Testis (tissue), 3 donors: Measurements from ENCODE around the gene FGFR3. TPM values are rescaled to one million over a fixed set of nuclear protein-coding genes. Genes with fewer than 3 reads are reported as not detected.

ENCODE experiments used
- DNase-seq: peaks from one replicate; pipeline ENCODE4 v3.0.0-alpha.2; 2019
- H3K27ac ChIP-seq, 2 donors: fragments of 200-600 bp; sonication (generic); one replicate each; pipeline ENCODE4 v1.5.1; 2019
- H3K27me3 ChIP-seq: fragments of 200-600 bp; sonication (generic); one replicate; pipeline ENCODE4 v1.5.1; 2019
- H3K36me3 ChIP-seq: fragments of 200-600 bp; sonication (generic); one replicate; pipeline ENCODE4 v1.5.1; 2017; ENCODE audit warnings: low read depth; ENCODE audit errors: missing control alignments
- H3K4me1 ChIP-seq: fragments of 200-600 bp; sonication (generic); one replicate; pipeline ENCODE4 v1.5.1; 2019
- H3K4me3 ChIP-seq, 2 donors: fragments of 200-600 bp; sonication (generic); one replicate each; pipeline ENCODE4 v1.5.1; 2017 to 2019
- H3K9me3 ChIP-seq: fragments of 200-600 bp; sonication (generic); one replicate; pipeline ENCODE4 v1.5.1; 2017
- CTCF ChIP-seq, 3 experiments: fragments of 450-650 bp in 2 of 3; fragments of 200-600 bp in 1 of 3; sonication (generic) in 1 of 3; IDR thresholded peaks; one replicate each; pipeline ENCODE4 v1.5.1; 2016 to 2019; ENCODE audit warnings: antibody characterized with exemption in 3 of 3, mild to moderate bottlenecking in 2 of 3, moderate library complexity in 1 of 3
- POLR2A ChIP-seq: fragments of 450-650 bp; IDR thresholded peaks from one replicate; pipeline ENCODE4 v1.6.1; 2017; ENCODE audit warnings: antibody characterized with exemption, mild to moderate bottlenecking, moderate library complexity
- WGBS, 2 donors: methylation state at CpG; one replicate each; pipeline ENCODE4 v1.1.5; 2018; 5-methylcytosine and 5-hydroxymethylcytosine counted together
- intact Hi-C: fragments of 100-400 bp; cut with DNase I; formaldehyde crosslinking; loops from one replicate; pipeline ENCODE4 v1.15.1; 2023; ENCODE audit warnings: low total_unique reads
- polyA plus RNA-seq: library from polyadenylated mRNA; stranded (reverse); fragments of 350-450 nt; fragmentation: Illumina TruSeq; extraction: RNeasy Lipid Tissue Mini Kit (QIAGEN cat#74804); gene quantifications from one replicate; pipeline ENCODE4 v1.2.3, GENCODE V29; 2014; ENCODE audit warnings: low read depth, low replicate concordance; ENCODE audit not compliant: insufficient read depth
- total RNA-seq, 2 donors: library from RNA; depleted of rRNA; stranded (reverse); fragments of >200 nt; gene quantifications; one replicate each; pipeline ENCODE4 v1.2.3, GENCODE V29; 2016

The FGFR3 gene
- total and polyA plus RNA-seq, 3 donors from 2014 or later: 39.2 to 93.7 (median 79.6) TPM

- H3K36me3 ChIP-seq: no peaks in the 10 kb centered on the region
- H3K4me1 ChIP-seq: peaks cover 38% of the 10 kb centered on the region
- H3K27ac ChIP-seq: peak within 1 kb of the TSS; percentile 84 to 85
- no peaks in the 10 kb centered on the region for H3K9me3 ChIP-seq
- WGBS, 2 donors: 0% methylated on average over 65 of the region's 107 CpGs; no CpG with 5 or more reads in 1 of the 2 donors
- peak within 1 kb of the TSS; percentile 88 to 90 for H3K4me3 ChIP-seq
- DNase-seq: peak; percentile 97
- intact Hi-C loops: no loop called here
- TF ChIP-seq POLR2A (peak; percentile 14), CTCF (IDR thresholded peaks at IDR 0.05) (peak in 1 of 3 experiments; percentile 6)
- H3K27me3 ChIP-seq: no peaks in the 10 kb centered on the region
Observed at GRCh38 chr4:1856071-1856942, 63.2 kb downstream of the FGFR3 start, which contains the start of gene LETM1. TSS of gene LETM1 (minus strand) at chr4:1856156. CDS start at chr4:1855950, 206 bp downstream.

- Histone ChIP-seq H3K36me3 (no peaks in the 10 kb centered on the region), H3K27me3 (no peaks in the 10 kb centered on the region), H3K4me3 (peak overlapping the region; percentile 88 to 90), H3K9me3 (no peaks in the 10 kb centered on the region), H3K4me1 (peaks cover 36% of the 10 kb centered on the region), H3K27ac (peak overlapping the region; percentile 84 to 85)
- 21% methylated on average over 10 to 23 of the region's 32 CpGs for WGBS, 2 donors
- peak; percentile 68 for DNase-seq
- no peak for TF ChIP-seq CTCF (IDR thresholded peaks at IDR 0.05)
- no peak for TF ChIP-seq POLR2A
- intact Hi-C loops: no loop called here
Observed at GRCh38 chr4:1856943-1857699, 64.0 kb downstream of the FGFR3 start.

- intact Hi-C loops: no loop called here
- Histone ChIP-seq H3K4me3 (no peak overlapping the region), H3K4me1 (peaks cover 34% of the 10 kb centered on the region), H3K27me3 (no peaks in the 10 kb centered on the region), H3K36me3 (no peaks in the 10 kb centered on the region), H3K27ac (no peak overlapping the region), H3K9me3 (no peaks in the 10 kb centered on the region)
- no peak for TF ChIP-seq CTCF (IDR thresholded peaks at IDR 0.05)
- no peak for TF ChIP-seq POLR2A
- no peak for DNase-seq
- 74 to 78% methylated on average over 4 to 5 of the region's 5 CpGs for WGBS, 2 donors
Observed at GRCh38 chr4:1857931-1858330, 64.8 kb downstream of the FGFR3 start.

Other genes starting within 250 kb of the FGFR3 start
- gene FAM53A, start 109.0 kb upstream of the FGFR3 start, total RNA-seq: 10 to 100 TPM; 41.3 to 60.8 TPM
- gene FAM53A, start 109.0 kb upstream of the FGFR3 start, polyA plus RNA-seq: 24.2 TPM
- gene SLBP, start 81.0 kb upstream of the FGFR3 start, total RNA-seq: 100 to 1,000 TPM; 137 to 173 TPM
- gene SLBP, start 81.0 kb upstream of the FGFR3 start, polyA plus RNA-seq: 118 TPM
- gene TMEM129, start 72.0 kb upstream of the FGFR3 start, total RNA-seq: 10 to 100 TPM; 76.1 to 76.4 TPM
- 34.0 TPM for gene TMEM129, start 72.0 kb upstream of the FGFR3 start, polyA plus RNA-seq
- gene TACC3, start 71.8 kb upstream of the FGFR3 start, total RNA-seq: 100 to 1,000 TPM in 1 of 2 donors, 10 to 100 TPM in 1; 82.9 to 112 TPM
- gene TACC3, start 71.8 kb upstream of the FGFR3 start, polyA plus RNA-seq: 158 TPM
- 100 to 1,000 TPM in 1 of 2 donors, 10 to 100 TPM in 1; 90.7 to 124 TPM for gene LETM1, start 62.9 kb downstream of the FGFR3 start, total RNA-seq
- gene LETM1, start 62.9 kb downstream of the FGFR3 start, polyA plus RNA-seq: 38.1 TPM
- 100 to 1,000 TPM; 124 to 144 TPM for gene NSD2, start 78.1 kb downstream of the FGFR3 start, total RNA-seq
- 108 TPM for gene NSD2, start 78.1 kb downstream of the FGFR3 start, polyA plus RNA-seq
- gene NELFA, start 215.7 kb downstream of the FGFR3 start, total RNA-seq: 10 to 100 TPM; 72.5 to 77.9 TPM
- gene NELFA, start 215.7 kb downstream of the FGFR3 start, polyA plus RNA-seq: 61.0 TPM